Astrocyte (in vitro differentiated cells and primary cell): ENCODE results near the gene LVRN. TPM values are rescaled to one million over a fixed set of nuclear protein-coding genes. Genes with fewer than 3 reads are reported as not detected.

Source experiments
- DNase-seq: peaks from one replicate; pipeline ENCODE4 v3.0.0-alpha.2; 2010; ENCODE audit warnings: low read depth
- FAIRE-seq: peaks from 2 replicates; lab custom pipeline; 2011; peaks lifted over from hg19 to GRCh38; lab: Jason Lieb, UNC
- H2AFZ ChIP-seq: 2 replicates; pipeline ENCODE4 v1.6.0; 2012; ENCODE audit warnings: low read depth, low read length, inconsistent platforms
- H3K27ac ChIP-seq: 2 replicates; pipeline ENCODE4 v1.5.1; 2011; ENCODE audit warnings: low read depth, low read length, inconsistent platforms
- H3K27me3 ChIP-seq: 2 replicates; pipeline ENCODE4 v1.6.0; 2011; ENCODE audit warnings: low read length, inconsistent platforms; ENCODE audit not compliant: insufficient read depth
- H3K36me3 ChIP-seq: 2 replicates; pipeline ENCODE4 v1.5.1; 2011; ENCODE audit warnings: low read length, inconsistent platforms; ENCODE audit not compliant: insufficient read depth
- H3K4me1 ChIP-seq: 2 replicates; pipeline ENCODE4 v1.5.1; 2011; ENCODE audit warnings: low read length, inconsistent platforms; ENCODE audit not compliant: insufficient read depth
- H3K4me2 ChIP-seq: 2 replicates; pipeline ENCODE4 v1.6.0; 2012; ENCODE audit warnings: low read length, inconsistent platforms
- H3K4me3 ChIP-seq: 2 replicates; pipeline ENCODE4 v1.5.1; 2011; ENCODE audit warnings: low read depth, mild to moderate bottlenecking, low read length, inconsistent platforms; ENCODE audit not compliant: insufficient read depth
- H3K79me2 ChIP-seq: 2 replicates; pipeline ENCODE4 v1.6.0; 2012; ENCODE audit warnings: mild to moderate bottlenecking, low read length, inconsistent platforms; ENCODE audit not compliant: insufficient read depth
- H3K9ac ChIP-seq: 2 replicates; pipeline ENCODE4 v1.6.0; 2012; ENCODE audit warnings: mild to moderate bottlenecking, low read length, inconsistent platforms
- H3K9me3 ChIP-seq: 2 replicates; pipeline ENCODE4 v1.5.1; 2012; ENCODE audit warnings: low read depth, mild to moderate bottlenecking, low read length, inconsistent platforms; ENCODE audit not compliant: insufficient read depth
- H4K20me1 ChIP-seq: 2 replicates; pipeline ENCODE4 v1.6.0; 2012; ENCODE audit warnings: low read length, inconsistent platforms; ENCODE audit not compliant: insufficient read depth
- H3K27ac Mint-ChIP-seq: one replicate; pipeline ENCODE4 v1.8.0; 2021; ENCODE audit warnings: mild to moderate bottlenecking, mixed read lengths; ENCODE audit not compliant: unreplicated experiment
- H3K27me3 Mint-ChIP-seq: one replicate; pipeline ENCODE4 v1.8.0; 2021; ENCODE audit warnings: low read depth, mixed read lengths; ENCODE audit not compliant: unreplicated experiment
- H3K36me3 Mint-ChIP-seq: one replicate; pipeline ENCODE4 v1.8.0; 2021; ENCODE audit warnings: low read depth, mixed read lengths; ENCODE audit not compliant: unreplicated experiment
- H3K4me1 Mint-ChIP-seq: one replicate; pipeline ENCODE4 v1.8.0; 2021; ENCODE audit warnings: low read depth, mixed read lengths; ENCODE audit not compliant: unreplicated experiment
- H3K4me3 Mint-ChIP-seq: one replicate; pipeline ENCODE4 v1.8.0; 2021; ENCODE audit warnings: mild to moderate bottlenecking, moderate library complexity, mixed read lengths; ENCODE audit not compliant: unreplicated experiment
- H3K9me3 Mint-ChIP-seq: one replicate; pipeline ENCODE4 v1.8.0; 2021; ENCODE audit warnings: mild to moderate bottlenecking, mixed read lengths; ENCODE audit not compliant: unreplicated experiment
- EZH2 ChIP-seq: IDR thresholded peaks from 2 replicates; pipeline ENCODE4 v1.6.1; 2012; ENCODE audit warnings: mild to moderate bottlenecking, low read length, inconsistent platforms; ENCODE audit not compliant: insufficient read depth
- total RNA-seq: library from RNA; stranded (reverse); gene quantifications from 2 replicates; pipeline ENCODE4 v1.2.1, GENCODE V29; 2021
- TF ChIP-seq, protein P1 (sequence below): IDR thresholded peaks from 2 replicates; pipeline ENCODE4 v1.5.1; 2011; ENCODE audit warnings: low read depth, mild to moderate bottlenecking, inconsistent platforms, low read length, moderate library complexity; ENCODE audit not compliant: insufficient read depth

LVRN gene
- total RNA-seq, 1 donor from 2014 or later = 0.64 TPM

DNA sequence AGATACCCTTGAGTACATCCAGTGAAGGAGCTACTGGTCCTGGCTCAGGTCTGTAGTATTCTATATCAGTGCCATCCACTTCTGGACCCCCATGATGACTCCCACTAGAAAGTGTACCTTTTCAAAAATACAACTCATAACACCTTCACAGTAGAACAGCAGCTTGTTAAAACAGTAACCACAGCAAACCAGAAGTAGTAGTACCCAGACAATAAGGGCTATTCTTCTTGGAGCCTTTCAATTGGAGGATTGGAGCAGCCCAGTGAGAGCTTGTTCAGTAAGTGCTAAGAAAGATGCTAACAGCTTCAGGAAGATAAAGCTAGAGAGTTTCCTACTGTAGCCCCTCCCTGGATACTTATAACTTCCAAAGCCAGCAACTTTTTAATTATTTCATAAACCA lies 80.1 kb downstream of the LVRN start:
- Mint-ChIP-seq H3K27ac (no peak overlapping the region), H3K36me3 (no peaks in the 10 kb centered on the region), H3K4me1 (peaks cover 13% of the 10 kb centered on the region), H3K27me3 (no peaks in the 10 kb centered on the region), H3K4me3 (no peak overlapping the region), H3K9me3 (no peaks in the 10 kb centered on the region)
- Histone ChIP-seq H4K20me1 (no peaks in the 10 kb centered on the region), H3K79me2 (no peaks in the 10 kb centered on the region), H3K9ac (no peak overlapping the region), H3K27ac (no peak overlapping the region), H3K4me1 (no peaks in the 10 kb centered on the region), H3K4me2 (no peak overlapping the region), H3K4me3 (no peak overlapping the region), H3K36me3 (no peaks in the 10 kb centered on the region), H2AFZ (no peak overlapping the region), H3K9me3 (no peaks in the 10 kb centered on the region), H3K27me3 (no peaks in the 10 kb centered on the region)
- no peak for TF ChIP-seq EZH2
- TF ChIP-seq, protein P1, sequence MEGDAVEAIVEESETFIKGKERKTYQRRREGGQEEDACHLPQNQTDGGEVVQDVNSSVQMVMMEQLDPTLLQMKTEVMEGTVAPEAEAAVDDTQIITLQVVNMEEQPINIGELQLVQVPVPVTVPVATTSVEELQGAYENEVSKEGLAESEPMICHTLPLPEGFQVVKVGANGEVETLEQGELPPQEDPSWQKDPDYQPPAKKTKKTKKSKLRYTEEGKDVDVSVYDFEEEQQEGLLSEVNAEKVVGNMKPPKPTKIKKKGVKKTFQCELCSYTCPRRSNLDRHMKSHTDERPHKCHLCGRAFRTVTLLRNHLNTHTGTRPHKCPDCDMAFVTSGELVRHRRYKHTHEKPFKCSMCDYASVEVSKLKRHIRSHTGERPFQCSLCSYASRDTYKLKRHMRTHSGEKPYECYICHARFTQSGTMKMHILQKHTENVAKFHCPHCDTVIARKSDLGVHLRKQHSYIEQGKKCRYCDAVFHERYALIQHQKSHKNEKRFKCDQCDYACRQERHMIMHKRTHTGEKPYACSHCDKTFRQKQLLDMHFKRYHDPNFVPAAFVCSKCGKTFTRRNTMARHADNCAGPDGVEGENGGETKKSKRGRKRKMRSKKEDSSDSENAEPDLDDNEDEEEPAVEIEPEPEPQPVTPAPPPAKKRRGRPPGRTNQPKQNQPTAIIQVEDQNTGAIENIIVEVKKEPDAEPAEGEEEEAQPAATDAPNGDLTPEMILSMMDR = no peak
- FAIRE-seq (no peak), DNase-seq (no peak)

- Mint-ChIP-seq H3K36me3 (no peaks in the 10 kb centered on the region), H3K9me3 (no peaks in the 10 kb centered on the region), H3K4me1 (peaks cover 13% of the 10 kb centered on the region), H3K4me3 (no peak overlapping the region), H3K27ac (no peak overlapping the region), H3K27me3 (no peaks in the 10 kb centered on the region)
- no peak for TF ChIP-seq EZH2
- TF ChIP-seq, protein P1 = no peak
- no peak overlapping the region for H2AFZ ChIP-seq
- no peaks in the 10 kb centered on the region for H3K27me3 ChIP-seq
- H3K36me3 ChIP-seq = no peaks in the 10 kb centered on the region
- H3K27ac ChIP-seq = no peak overlapping the region
- H3K9me3 ChIP-seq = no peaks in the 10 kb centered on the region
- no peaks in the 10 kb centered on the region for H4K20me1 ChIP-seq
- DNase-seq = no peak
- no peaks in the 10 kb centered on the region for H3K79me2 ChIP-seq
- no peaks in the 10 kb centered on the region for H3K4me1 ChIP-seq
- H3K9ac ChIP-seq = no peak overlapping the region
- H3K4me3 ChIP-seq = no peak overlapping the region
- no peak overlapping the region for H3K4me2 ChIP-seq
- FAIRE-seq = no peak
These were observed 81.8 kb downstream of the LVRN start for GRCh38 chr5:116044073-116044472.

DNA sequence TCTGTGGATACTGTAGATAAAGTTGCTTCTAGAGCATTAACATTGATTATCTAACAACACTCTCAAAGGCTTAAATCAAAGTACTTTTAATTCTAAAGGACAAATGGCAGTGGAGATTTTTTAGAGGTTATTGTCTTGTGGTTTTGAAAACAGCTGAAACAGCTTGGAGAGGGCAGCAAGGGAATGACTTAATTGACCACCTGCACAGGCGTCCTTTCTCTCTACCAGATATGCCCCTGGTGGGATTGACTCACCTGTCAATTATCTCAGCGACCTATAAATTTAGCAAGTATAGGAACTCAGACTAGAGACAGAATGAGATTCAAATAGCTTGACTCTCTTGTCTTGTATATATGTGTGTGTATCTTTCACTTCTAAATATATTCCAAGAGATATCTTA lies 83.5 kb downstream of the LVRN start:
- no peak overlapping the region for H3K4me3 Mint-ChIP-seq
- no peaks in the 10 kb centered on the region for H3K79me2 ChIP-seq
- no peaks in the 10 kb centered on the region for H3K36me3 Mint-ChIP-seq
- H3K4me2 ChIP-seq = no peak overlapping the region
- H4K20me1 ChIP-seq = no peaks in the 10 kb centered on the region
- H3K27me3 ChIP-seq = no peaks in the 10 kb centered on the region
- H3K4me3 ChIP-seq = no peak overlapping the region
- H3K4me1 ChIP-seq = no peaks in the 10 kb centered on the region
- H3K27me3 Mint-ChIP-seq = no peaks in the 10 kb centered on the region
- no peak overlapping the region for H3K27ac ChIP-seq
- H2AFZ ChIP-seq = no peak overlapping the region
- TF ChIP-seq, protein P1 = no peak
- no peak for TF ChIP-seq EZH2
- no peaks in the 10 kb centered on the region for H3K9me3 Mint-ChIP-seq
- no peaks in the 10 kb centered on the region for H3K9me3 ChIP-seq
- no peak overlapping the region for H3K27ac Mint-ChIP-seq
- FAIRE-seq = no peak
- H3K9ac ChIP-seq = no peak overlapping the region
- H3K4me1 Mint-ChIP-seq = peaks cover 13% of the 10 kb centered on the region
- peak; percentile 12 for DNase-seq
- H3K36me3 ChIP-seq = no peaks in the 10 kb centered on the region
